Neural cell (in vitro differentiated cells): ENCODE data around the gene WIF1.

Source experiments
- EP300 ChIP-seq: fragments of 450-650 bp; conservative IDR thresholded peaks from 2 replicates; pipeline ENCODE4 v1.6.1; 2014; ENCODE audit warnings: antibody characterized with exemption, mild to moderate bottlenecking, moderate library complexity; ENCODE audit not compliant: poor library complexity, severe bottlenecking
- EZH2 ChIP-seq: fragments of 200-600, 300-800 bp; shearing (Covaris generic), sonication (generic); IDR thresholded peaks from 2 replicates; pipeline ENCODE4 v1.6.1; 2014; ENCODE audit warnings: antibody characterized with exemption, low read length, borderline replicate concordance, mild to moderate bottlenecking; ENCODE audit not compliant: insufficient read depth, poor library complexity, severe bottlenecking
- MXI1 ChIP-seq: fragments of 450-650 bp; conservative IDR thresholded peaks from 2 replicates; pipeline ENCODE4 v1.6.1; 2014; ENCODE audit warnings: antibody characterized with exemption, mild to moderate bottlenecking; ENCODE audit not compliant: poor library complexity, severe bottlenecking
- POLR2AphosphoS5 ChIP-seq: IDR thresholded peaks from 2 replicates; pipeline ENCODE4 v1.6.1; 2012
- RAD21 ChIP-seq: fragments of 450-650 bp; conservative IDR thresholded peaks from 2 replicates; pipeline ENCODE4 v1.6.1; 2014; ENCODE audit warnings: antibody characterized with exemption, mild to moderate bottlenecking, moderate library complexity
- TF ChIP-seq, protein P1 (sequence below): fragments of 450-650 bp; IDR thresholded peaks from 2 replicates; pipeline ENCODE4 v1.5.1; 2014; ENCODE audit warnings: antibody characterized with exemption, mild to moderate bottlenecking, moderate library complexity; ENCODE audit not compliant: poor library complexity, severe bottlenecking

DNA sequence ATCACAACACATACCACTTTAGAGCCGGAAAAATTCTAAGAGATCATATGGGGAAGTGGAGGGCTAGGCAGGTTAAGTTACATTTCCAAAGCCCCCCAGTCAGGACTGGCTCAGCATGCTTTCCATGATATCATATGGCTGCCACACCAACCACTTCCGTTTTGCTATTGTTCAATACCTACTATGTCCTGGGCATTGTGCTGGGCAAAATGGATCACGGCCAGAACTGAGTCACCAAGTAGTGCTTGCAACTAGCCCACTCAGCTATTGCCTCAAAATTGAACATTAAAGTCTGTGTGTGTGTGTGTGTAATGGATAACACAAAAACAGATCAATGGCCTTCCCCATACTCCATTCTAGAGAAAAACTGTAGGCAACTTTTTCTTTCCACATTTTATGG lies 22.7 kb downstream of the WIF1 start:
- TF ChIP-seq, protein P1, sequence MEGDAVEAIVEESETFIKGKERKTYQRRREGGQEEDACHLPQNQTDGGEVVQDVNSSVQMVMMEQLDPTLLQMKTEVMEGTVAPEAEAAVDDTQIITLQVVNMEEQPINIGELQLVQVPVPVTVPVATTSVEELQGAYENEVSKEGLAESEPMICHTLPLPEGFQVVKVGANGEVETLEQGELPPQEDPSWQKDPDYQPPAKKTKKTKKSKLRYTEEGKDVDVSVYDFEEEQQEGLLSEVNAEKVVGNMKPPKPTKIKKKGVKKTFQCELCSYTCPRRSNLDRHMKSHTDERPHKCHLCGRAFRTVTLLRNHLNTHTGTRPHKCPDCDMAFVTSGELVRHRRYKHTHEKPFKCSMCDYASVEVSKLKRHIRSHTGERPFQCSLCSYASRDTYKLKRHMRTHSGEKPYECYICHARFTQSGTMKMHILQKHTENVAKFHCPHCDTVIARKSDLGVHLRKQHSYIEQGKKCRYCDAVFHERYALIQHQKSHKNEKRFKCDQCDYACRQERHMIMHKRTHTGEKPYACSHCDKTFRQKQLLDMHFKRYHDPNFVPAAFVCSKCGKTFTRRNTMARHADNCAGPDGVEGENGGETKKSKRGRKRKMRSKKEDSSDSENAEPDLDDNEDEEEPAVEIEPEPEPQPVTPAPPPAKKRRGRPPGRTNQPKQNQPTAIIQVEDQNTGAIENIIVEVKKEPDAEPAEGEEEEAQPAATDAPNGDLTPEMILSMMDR, result no peak
- TF ChIP-seq EP300 (no peak), EZH2 (no peak), RAD21 (no peak), MXI1 (no peak), POLR2AphosphoS5 (no peak)
